ENCODE results near the gene THBS2.

The THBS2 gene

GRCh38 chr6:169247991-169248390 lies 5.7 kb downstream of the THBS2 start:
- no peak for DNase-seq

DNA sequence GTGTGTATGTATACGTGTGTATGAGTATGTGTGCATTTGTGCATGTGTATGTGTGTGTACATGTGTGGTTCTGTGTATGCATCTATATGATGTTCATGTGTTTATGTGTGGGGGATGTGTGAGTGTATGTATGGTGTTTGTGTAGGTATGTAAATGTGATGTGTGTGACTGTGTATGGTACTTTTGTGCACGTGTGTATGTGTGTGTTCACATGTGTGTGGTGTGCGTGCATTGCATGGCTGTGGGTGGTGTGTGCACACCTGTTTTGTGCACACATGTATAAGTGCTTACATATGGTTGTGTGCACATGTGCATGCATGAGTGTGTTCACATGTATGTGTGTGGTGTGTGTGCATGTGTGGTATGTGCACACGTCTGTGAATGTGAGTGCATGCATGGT lies 6.2 kb downstream of the THBS2 start:
- DNase-seq: no peak

GRCh38 chr6:169246445-169246844 lies 7.2 kb downstream of the THBS2 start:
- no peak for DNase-seq

DNA sequence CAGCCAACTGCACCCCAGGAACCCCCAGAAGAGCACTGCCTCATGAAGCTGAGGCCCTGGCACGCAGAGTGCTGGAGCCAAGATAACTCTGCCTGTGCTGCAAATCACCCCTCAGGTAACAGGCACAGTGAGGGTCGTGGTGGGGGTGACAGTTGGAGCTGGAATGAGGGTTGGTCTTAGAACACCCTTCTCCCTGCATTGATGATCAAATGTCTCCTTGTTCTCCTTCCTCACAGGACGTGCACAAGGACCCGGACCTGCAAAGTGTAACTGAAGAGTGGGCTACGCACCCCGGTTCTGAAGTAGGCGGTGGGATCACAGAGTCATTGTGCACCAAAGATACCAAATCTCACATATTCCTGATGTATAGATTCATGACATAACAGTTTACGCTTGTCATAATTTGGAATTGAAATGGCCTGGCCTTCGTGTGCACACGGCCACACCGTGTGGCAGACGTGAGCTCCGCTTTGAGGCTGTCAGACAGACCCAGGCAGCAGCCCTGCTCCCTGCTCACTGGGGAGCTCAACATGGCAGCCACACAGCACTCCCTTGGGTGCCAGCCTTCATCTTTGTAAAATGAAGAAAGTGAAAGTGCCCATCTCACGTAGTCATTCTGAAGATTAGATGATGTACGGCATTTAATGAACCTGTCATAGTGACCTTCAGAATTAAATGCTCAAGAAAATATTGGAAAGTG lies 8.8 kb downstream of the THBS2 start:
- DNase-seq: no peak

- no peak for DNase-seq
Measured at GRCh38 chr6:169243661-169244060, 10.0 kb downstream of the THBS2 start.

DNA sequence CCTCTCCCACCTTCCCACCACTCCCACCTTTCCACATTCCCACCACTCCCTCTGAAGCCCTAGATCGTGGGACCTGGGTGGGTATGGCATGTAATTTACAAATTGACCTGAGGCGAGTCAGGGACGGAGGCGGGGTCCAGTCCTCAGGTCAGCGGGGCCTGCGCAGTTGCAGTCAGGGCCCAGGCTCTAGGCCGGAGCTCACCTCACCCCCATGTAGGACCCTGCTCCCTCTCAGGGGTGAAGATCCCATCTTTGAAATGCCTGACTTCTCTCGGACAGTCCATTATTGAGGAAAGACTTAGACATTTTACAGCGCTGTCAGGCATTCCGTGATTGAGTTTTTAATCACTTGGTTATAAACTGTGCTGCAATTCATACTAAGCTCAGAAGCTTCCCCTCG lies 10.5 kb downstream of the THBS2 start:
- no peak for DNase-seq

DNA sequence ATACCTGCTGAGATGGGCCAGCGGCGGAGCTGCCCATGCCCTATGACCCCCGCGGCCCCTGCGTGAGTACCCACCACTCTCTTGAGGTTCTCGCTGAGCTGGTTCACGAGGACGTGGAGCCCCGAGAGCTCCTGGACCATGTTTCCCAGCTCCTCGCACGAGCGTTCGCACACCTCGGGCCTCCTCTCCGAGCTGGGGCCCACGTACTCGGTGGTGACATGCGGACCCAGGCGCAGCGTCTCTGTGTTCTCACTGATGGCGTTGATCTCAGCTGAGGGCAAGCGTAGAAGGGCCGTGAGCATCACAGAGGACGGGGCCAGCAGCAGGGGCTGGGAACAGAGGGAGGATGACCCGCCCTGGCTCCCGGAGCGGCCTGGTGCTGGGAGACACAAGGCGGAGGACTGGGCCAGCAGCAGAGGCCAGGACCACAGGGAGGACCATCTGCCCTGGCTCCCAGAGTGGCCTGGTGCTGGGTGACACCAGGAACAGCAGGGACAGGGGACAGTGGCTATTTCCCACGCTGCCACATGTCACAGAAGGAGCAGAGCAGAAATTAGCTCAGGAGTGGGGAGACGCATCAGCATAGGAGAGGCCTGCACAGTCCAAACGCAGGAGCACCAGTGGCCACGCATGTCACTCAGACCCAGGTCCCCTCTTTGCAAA lies 11.8 kb downstream of the THBS2 start:
- no peak for DNase-seq

DNA sequence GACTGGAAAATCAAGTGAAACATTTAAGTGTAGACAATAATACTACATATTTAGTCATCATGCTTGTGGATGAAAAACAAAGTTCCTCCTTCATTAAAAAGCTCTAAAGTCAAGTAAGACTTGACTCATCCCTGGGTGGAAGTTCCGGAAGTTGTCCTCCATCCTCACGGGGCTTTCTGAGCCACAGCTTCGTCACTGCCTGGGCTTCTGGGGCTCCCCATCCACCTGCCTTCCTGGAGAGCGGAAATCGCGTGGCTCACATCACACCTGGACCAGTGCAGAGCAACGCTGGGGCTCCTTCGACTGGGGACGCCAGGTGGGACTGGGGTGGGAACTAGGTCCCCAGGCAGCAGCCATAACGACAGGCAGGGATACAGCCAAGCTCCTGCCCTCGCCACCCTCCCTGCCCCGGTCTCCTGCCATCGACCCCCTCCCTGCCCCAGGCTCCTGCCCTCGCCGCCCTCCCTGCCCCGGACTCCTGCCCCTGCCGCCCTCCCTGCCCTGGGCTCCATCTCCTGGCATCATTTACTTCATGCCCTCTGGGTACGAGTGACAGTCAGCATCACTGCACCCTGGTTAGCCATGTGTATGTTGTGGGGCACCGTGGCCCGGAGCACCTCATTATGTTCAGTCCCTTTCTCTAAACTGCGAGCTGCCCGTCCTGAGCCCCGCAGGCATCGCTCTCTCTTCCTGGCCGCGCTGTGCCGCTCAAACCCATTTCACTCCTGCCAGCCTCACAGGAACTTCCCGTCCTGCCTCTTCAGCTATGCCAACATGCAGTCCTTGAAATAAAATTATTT lies 12.9 kb downstream of the THBS2 start:
- no peak for DNase-seq

DNA sequence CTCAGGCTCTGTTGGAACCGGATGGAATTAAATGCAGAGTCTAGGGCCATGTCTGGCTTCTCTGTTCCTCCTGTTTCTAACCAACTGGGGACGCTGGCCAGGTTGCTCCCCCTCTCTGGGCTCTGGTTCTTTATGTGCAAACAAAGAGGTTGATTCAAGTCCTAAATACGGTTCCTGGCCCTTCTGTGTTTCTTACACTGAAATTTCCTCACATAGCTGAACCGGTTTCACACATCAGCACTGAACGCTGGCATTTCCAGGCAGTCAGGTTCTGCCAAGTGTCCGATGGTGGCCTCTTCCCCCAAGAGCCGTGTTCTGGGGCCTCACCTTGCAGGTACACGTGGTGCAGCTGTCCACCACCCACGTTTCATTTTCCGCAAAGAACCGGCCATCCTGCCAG lies 13.5 kb downstream of the THBS2 start:
- no peak for DNase-seq

DNA sequence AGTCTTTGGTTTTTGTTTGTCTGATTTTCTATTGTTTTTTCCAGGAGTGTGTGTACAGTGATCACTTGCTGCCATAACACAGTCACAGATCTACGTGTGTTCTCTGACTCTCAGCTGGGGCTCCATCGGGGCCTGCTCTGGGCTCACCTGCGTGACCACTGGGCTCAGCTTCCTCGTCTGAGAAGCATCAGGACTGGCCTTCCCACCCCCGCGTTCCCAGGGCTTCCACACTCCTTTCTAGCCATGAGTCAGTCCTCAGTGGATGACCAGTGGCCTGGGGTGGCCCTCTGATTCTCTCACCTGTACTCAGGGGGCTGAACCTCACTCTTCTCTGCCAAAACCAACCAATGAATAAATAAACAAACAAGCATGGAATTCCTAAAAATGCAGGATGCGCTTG lies 14.5 kb downstream of the THBS2 start:
- no peak for DNase-seq

GRCh38 chr6:169238766-169239165 lies 14.9 kb downstream of the THBS2 start:
- DNase-seq: no peak

DNA sequence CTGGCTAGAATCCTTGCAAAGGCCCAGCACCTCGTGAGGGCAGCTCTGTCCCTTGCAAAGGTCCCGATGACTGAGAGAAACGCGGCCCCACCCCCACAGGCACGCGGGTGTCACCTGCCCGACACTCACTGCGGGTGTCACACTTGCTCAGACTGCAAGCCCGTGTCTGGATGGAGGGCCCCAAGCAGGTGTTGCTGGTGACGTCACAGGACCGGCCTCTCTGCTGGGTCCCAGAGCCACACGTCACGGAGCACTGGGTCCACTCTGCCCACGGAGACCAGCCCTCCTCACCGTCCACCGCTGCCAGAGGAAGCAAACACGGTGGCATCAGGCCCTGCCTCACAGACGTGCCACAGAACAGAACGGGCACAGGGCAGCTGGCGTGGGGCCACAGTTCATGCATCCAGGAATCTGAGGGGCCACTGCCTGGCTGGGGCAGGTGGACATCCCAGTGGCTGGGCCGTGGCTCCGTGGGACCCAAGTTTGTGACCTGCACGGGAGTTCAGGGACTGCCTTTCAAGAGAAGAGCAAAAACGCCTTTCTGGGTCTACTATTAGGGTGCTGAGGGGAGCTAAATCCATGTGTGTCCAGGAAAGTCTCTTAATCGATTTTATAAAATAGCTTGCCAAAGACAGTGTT lies 16.0 kb downstream of the THBS2 start:
- no peak for DNase-seq

DNA sequence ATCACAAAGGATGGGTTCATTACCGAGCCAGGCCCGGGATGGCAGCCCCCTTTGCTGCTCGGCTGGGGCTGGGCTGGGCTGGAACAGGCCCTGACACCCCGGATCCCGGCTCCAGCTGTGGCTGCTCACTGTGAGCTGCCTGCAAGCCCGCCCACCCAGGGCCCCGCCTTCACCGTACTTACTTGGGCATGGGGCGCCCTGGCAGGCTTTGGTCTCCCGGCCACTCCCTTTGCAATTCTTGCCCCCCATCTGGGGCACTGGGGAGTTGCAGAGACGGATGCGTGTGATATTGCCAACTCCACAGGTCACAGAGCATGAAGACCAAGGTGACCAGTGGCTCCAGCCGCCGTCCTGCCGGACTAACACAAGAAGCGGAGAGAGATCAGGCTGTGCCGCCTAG lies 16.7 kb downstream of the THBS2 start:
- DNase-seq: no peak

DNA sequence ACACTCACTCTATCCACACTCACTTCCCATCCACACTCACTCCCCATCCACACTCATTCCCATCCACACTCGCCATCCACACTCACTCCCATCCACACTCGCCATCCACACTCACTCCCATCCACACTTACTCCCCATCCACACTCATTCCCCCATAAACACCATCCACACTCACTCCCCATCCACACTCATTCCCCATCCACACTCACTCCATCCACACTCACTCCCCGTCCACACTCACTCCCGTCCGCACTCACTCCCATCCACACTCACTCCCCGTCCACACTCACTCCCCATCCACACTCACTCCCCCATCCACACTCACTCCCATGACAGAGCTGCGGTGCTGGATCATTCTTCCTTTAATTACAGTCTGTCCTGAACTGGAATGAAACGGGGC lies 17.1 kb downstream of the THBS2 start:
- DNase-seq: no peak

- no peak for DNase-seq
Measured at GRCh38 chr6:169235286-169235685, 18.4 kb downstream of the THBS2 start.

GRCh38 chr6:169234634-169235033 lies 19.0 kb downstream of the THBS2 start:
- DNase-seq: no peak

GRCh38 chr6:169233832-169234231 lies 19.8 kb downstream of the THBS2 start:
- no peak for DNase-seq

- no peak for DNase-seq
Measured at GRCh38 chr6:169233181-169233580, 20.5 kb downstream of the THBS2 start.

DNA sequence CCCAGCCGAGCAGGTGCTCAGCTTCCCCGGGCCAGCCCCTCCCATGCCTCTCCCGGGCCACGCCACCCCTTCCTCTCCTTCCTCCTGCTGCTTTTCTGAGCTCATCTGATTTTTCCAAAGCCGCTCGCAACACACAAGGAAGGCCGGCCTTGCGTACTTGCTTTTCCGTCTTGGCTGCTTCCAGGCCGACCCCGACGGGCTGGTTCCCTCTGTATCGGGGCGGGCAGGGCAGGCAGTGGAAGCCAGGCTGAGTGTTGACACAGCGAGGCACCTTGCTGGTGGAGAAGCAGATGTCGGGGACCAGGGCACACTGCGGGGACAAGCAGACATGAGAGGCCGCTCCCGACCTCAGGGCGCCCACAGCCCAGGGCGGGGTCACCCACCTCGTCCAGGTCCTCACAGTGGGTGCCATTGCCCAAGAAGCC lies 21.1 kb downstream of the THBS2 start:
- no peak for DNase-seq

- DNase-seq: no peak
Measured at GRCh38 chr6:169231790-169232506, 21.7 kb downstream of the THBS2 start.

- DNase-seq: no peak
Measured at GRCh38 chr6:169230946-169231789, 22.5 kb downstream of the THBS2 start.

DNA sequence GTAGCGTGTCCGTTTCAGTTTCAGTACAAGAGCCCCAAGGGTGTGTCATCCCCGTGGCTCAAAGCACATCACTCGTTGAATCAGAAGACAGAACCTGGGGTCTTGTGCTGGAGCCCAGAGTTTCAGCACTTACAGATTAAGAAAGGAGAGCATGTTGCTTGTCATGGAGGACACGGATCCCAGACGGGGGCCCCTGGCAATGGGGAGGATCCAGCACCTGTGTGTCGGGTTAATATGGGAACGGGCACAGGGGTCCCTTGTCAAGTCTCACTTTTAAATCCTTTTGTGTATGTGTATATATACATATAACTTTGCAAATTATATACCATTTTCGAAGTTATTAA lies 23.4 kb downstream of the THBS2 start:
- DNase-seq: no peak

Data from CD4-positive, alpha-beta T cell treated with Interleukin-17A for 4 hours (primary cell).